Gastrocnemius medialis (tissue), 4 donors: ENCODE results near the gene VEZT. TPM values are rescaled to one million over a fixed set of nuclear protein-coding genes. Genes with fewer than 3 reads are reported as not detected.
A peak's percentile ranks its signal among the peaks of the same experiment; 100 is the strongest.
"Not testable (repeated sequence)": the region's sequence is repeated elsewhere in the genome, so short reads cannot be mapped to it uniquely, and the experiment has no call there.

Source experiments
- ATAC-seq, 2 donors: fragments of 150-250 bp; one replicate each; pipeline ENCODE4 v1.9.1; 2016
- DNase-seq, 2 donors: peaks; one replicate each; pipeline ENCODE4 v3.0.0-alpha.2; 2019
- H3K27ac ChIP-seq, 4 donors: fragments of 200-600 bp; sonication (generic); 1 replicate in 1 of 4; 2 replicates in 3 of 4; pipeline ENCODE4 v1.5.1; 2016 to 2018; ENCODE audit warnings: mild to moderate bottlenecking in 2 of 4, moderate library complexity in 1 of 4
- H3K27me3 ChIP-seq, 3 donors: fragments of 200-600 bp; sonication (generic) in 2 of 3; 1 replicate in 1 of 3; 2 replicates in 2 of 3; pipeline versions ENCODE4 v1.5.1 to v1.6.0; 2016 to 2019; ENCODE audit warnings: mild to moderate bottlenecking in 1 of 3, moderate library complexity in 1 of 3
- H3K36me3 ChIP-seq, 2 donors: fragments of 200-600 bp; sonication (generic) in 1 of 2; one replicate each; pipeline ENCODE4 v1.5.1; 2017 to 2018
- H3K4me1 ChIP-seq, 2 donors: fragments of 200-600 bp; sonication (generic) in 1 of 2; one replicate each; pipeline ENCODE4 v1.5.1; 2016 to 2017; ENCODE audit warnings: mild to moderate bottlenecking in 2 of 2
- H3K4me3 ChIP-seq, 4 donors: fragments of 200-600 bp; sonication (generic) in 3 of 4; 1 replicate in 1 of 4; 2 replicates in 3 of 4; pipeline ENCODE4 v1.5.1; 2016 to 2019; ENCODE audit warnings: mild to moderate bottlenecking in 2 of 4
- H3K9me3 ChIP-seq, 3 donors: fragments of 200-600 bp; sonication (generic) in 2 of 3; 1 replicate in 1 of 3; 2 replicates in 2 of 3; pipeline ENCODE4 v1.5.1; 2016 to 2019
- CTCF ChIP-seq, 5 experiments: fragments of 450-650 bp in 3 of 5; fragments of 200-600 bp in 2 of 5; sonication (generic) in 2 of 5; IDR thresholded peaks in 4 of 5; conservative IDR thresholded peaks in 1 of 5; 1 replicate in 4 of 5; 2 replicates in 1 of 5; pipeline ENCODE4 v1.5.1; 2016 to 2019; ENCODE audit warnings: antibody characterized with exemption in 5 of 5, mild to moderate bottlenecking in 3 of 5, moderate library complexity in 3 of 5
- POLR2A ChIP-seq, 2 donors: fragments of 450-650 bp; IDR thresholded peaks; one replicate each; pipeline ENCODE4 v1.6.1; 2017; ENCODE audit warnings: antibody characterized with exemption in 2 of 2, mild to moderate bottlenecking in 2 of 2, moderate library complexity in 2 of 2
- in situ Hi-C, 4 donors: fragments of 200-750 bp; cut with MboI; loops; one replicate each; pipeline versions ENCODE4 v1.15.0 to v1.8.0; 2017; ENCODE audit warnings: low sequenced_read_pairs in 4 of 4
- intact Hi-C: fragments of 100-400 bp; cut with DNase I; formaldehyde crosslinking; loops from one replicate; pipeline ENCODE4 v1.15.1; 2023; ENCODE audit warnings: low total_unique reads
- total RNA-seq, 4 donors: library from RNA; depleted of rRNA; stranded (reverse); fragments of >200 nt; gene quantifications; one replicate each; pipeline versions ENCODE4 v1.1.0 to v1.2.3, GENCODE V29; 2016

The VEZT gene
- total RNA-seq, 4 donors from 2014 or later = 100 to 131 (median 118) TPM

DNA sequence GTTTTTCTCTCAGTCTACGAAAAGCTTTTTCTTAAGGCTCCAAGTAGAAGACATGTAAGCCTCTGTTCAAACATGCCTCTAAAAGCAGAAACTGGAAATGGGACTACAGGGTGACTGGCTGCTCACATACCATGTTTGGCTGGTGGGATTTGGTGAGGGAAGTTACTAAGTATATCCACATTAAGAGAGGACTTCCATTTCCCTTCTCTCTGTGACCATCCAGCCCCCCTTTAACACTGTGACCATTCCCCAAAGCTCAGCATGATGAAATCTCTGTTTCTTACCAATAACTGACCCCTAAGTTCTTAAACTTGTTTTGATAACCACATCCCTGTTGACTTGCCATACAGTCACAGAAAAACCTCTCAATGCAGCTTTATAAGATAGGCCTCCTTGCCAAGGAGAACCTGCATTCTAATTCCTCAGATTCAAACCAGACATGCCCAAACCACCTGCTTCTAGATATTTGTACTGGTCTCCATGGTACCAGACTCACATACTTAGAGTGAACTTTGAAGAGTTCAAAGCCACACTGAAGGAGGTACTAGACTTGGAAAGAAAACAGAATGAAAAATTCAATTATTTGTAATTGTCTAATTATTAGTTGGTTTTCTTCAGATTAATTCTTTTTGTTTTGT lies 102.2 kb downstream of the VEZT start:
- no peak overlapping the region for H3K27ac ChIP-seq
- H3K9me3 ChIP-seq = no peaks in the 10 kb centered on the region
- DNase-seq = no peak
- intact Hi-C loops (no loop called here), in situ Hi-C loops (no loop called here)
- no peak overlapping the region for H3K4me3 ChIP-seq
- H3K27me3 ChIP-seq = no peaks in the 10 kb centered on the region
- H3K36me3 ChIP-seq = no peaks in the 10 kb centered on the region
- ATAC-seq = no peak
- H3K4me1 ChIP-seq = no peaks in the 10 kb centered on the region
- no peak for TF ChIP-seq CTCF (IDR thresholded peaks at IDR 0.05 in 4 of 5, conservative IDR thresholded peaks at IDR 0.05 in 1 of 5)
- TF ChIP-seq POLR2A (IDR thresholded peaks at IDR 0.05) = no peak

DNA sequence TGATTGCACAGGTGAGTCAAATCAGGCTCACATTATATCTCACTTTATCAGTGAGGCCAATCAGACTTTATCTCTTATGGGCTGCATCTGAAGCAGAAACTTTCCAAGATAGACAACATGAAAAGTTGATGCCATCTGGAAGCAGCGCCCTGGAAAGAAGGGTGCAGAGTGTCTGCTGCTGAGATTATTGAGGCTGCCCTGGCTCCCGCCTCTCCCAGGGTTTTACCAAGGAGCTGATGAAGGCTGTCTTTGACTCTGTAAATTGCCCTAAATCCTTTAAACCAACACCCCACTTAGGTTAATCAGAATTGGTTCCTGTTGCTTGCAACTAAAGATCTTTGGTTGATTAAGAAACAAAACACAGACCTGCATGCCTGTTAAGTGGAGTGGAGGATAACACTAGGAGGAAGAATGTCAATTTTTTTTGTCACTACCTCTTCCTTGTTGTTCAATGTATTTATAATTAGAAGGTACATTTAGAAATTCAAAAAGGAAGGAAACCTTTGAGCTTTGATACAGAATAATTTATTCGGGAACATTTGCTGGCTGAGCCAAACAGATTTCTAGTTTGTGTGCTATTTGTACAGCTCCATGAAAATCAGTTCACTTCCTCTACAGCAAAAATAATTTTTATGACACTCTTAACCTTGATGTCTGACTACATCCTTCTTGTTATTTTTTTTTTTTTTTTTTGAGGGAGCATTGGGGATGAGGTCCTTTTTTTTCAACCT lies 104.1 kb downstream of the VEZT start:
- no peaks in the 10 kb centered on the region for H3K9me3 ChIP-seq
- H3K36me3 ChIP-seq = no peaks in the 10 kb centered on the region
- H3K4me1 ChIP-seq = no peaks in the 10 kb centered on the region
- H3K4me3 ChIP-seq = no peak overlapping the region
- intact Hi-C loops = no loop called here
- in situ Hi-C loops = no loop called here
- H3K27ac ChIP-seq = no peak overlapping the region
- peak in 1 of 2 donors; percentile 4 for ATAC-seq
- no peaks in the 10 kb centered on the region for H3K27me3 ChIP-seq
- no peak for DNase-seq
- TF ChIP-seq POLR2A (IDR thresholded peaks at IDR 0.05) (no peak), CTCF (IDR thresholded peaks at IDR 0.05 in 4 of 5, conservative IDR thresholded peaks at IDR 0.05 in 1 of 5) (no peak)

DNA sequence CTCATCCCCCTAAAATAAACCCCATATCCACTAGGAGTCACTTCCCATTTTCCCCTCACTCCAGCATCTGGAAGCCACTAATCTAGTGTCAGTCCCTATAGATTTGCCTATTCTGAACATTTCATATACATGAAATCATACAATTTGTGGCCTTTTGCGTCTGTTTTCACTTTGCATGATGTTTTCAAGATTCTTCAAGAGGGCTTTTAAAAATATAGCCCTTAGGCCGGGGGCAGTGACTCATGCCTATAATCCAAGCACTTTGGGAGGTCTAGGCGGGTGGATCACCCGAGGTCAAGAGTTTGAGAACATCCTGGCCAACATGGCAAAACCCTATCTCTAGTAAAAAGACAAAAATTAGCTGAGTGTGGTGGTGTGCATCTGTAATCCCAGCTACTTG lies 104.7 kb downstream of the VEZT start:
- TF ChIP-seq CTCF (IDR thresholded peaks at IDR 0.05 in 4 of 5, conservative IDR thresholded peaks at IDR 0.05 in 1 of 5) = no peak
- TF ChIP-seq POLR2A (IDR thresholded peaks at IDR 0.05) = no peak
- DNase-seq (no peak), ATAC-seq (no peak)
- H3K27ac ChIP-seq = no peak overlapping the region
- H3K4me1 ChIP-seq = no peaks in the 10 kb centered on the region
- H3K9me3 ChIP-seq = no peaks in the 10 kb centered on the region
- intact Hi-C loops = no loop called here
- no peaks in the 10 kb centered on the region for H3K27me3 ChIP-seq
- H3K36me3 ChIP-seq = no peaks in the 10 kb centered on the region
- in situ Hi-C loops = no loop called here
- no peak overlapping the region for H3K4me3 ChIP-seq

DNA sequence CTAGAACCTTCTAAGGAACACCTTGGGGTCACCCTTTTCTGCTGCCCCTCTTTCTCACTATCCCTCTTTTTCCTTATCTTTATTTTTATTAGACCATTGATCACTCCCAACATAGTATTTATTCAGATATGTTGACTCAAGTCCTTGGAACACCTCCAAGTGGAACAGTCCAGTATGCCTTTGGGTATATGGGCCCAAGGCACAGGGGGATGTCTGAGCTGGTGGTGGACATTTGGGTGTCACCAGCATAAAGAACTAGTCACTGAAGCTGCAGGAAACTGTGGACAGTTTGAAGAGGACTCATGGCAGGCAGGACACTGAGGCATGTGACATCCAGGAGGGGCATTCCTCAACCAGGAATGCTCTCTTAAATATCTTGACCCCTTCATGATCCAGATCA lies 105.6 kb downstream of the VEZT start:
- H3K36me3 ChIP-seq = no peaks in the 10 kb centered on the region
- H3K4me3 ChIP-seq = no peak overlapping the region
- H3K4me1 ChIP-seq = no peaks in the 10 kb centered on the region
- intact Hi-C loops = no loop called here
- no peak for DNase-seq
- no peak for ATAC-seq
- no peaks in the 10 kb centered on the region for H3K9me3 ChIP-seq
- H3K27me3 ChIP-seq = no peaks in the 10 kb centered on the region
- TF ChIP-seq POLR2A (IDR thresholded peaks at IDR 0.05) = no peak
- TF ChIP-seq CTCF (IDR thresholded peaks at IDR 0.05 in 4 of 5, conservative IDR thresholded peaks at IDR 0.05 in 1 of 5) = no peak
- no peak overlapping the region for H3K27ac ChIP-seq
- in situ Hi-C loops = no loop called here

GRCh38 chr12:95324246-95324645 lies 106.6 kb downstream of the VEZT start:
- H3K4me1 ChIP-seq, H3K4me3 ChIP-seq, H3K9me3 ChIP-seq, DNase-seq, ATAC-seq, H3K27ac ChIP-seq, in situ Hi-C loops, H3K27me3 ChIP-seq, intact Hi-C loops, H3K36me3 ChIP-seq: not testable (repeated sequence)
